Upper lobe of left lung (tissue), 6 donors: Measurements from ENCODE around the gene POR. TPM values are rescaled to one million over a fixed set of nuclear protein-coding genes. Genes with fewer than 3 reads are reported as not detected.

Experiments used
- ATAC-seq, 2 donors: fragments of 200-7000 bp; cut with Tn5 transposase; one replicate each; pipeline ENCODE4 v1.9.1; 2022; ENCODE audit warnings: mild to moderate bottlenecking in 2 of 2, moderate library complexity in 2 of 2; ENCODE audit not compliant: low FRiP score in 2 of 2
- DNase-seq, 2 donors: peaks; one replicate each; pipeline ENCODE4 v3.0.0-alpha.2; 2019 to 2020
- H3K27ac ChIP-seq, 4 donors: fragments of 200-600 bp; sonication (generic); one replicate each; pipeline ENCODE4 v1.5.1; 2016 to 2019
- H3K27me3 ChIP-seq, 4 donors: fragments of 200-600 bp; sonication (generic); one replicate each; pipeline ENCODE4 v1.5.1; 2017 to 2019
- H3K36me3 ChIP-seq, 4 donors: fragments of 200-600 bp; sonication (generic); one replicate each; pipeline ENCODE4 v1.5.1; 2016 to 2019
- H3K4me1 ChIP-seq, 4 donors: fragments of 200-600 bp; sonication (generic); one replicate each; pipeline ENCODE4 v1.5.1; 2018 to 2019
- H3K4me3 ChIP-seq, 4 donors: fragments of 200-600 bp; sonication (generic); one replicate each; pipeline ENCODE4 v1.5.1; 2017 to 2019; ENCODE audit warnings: mild to moderate bottlenecking in 2 of 4, moderate library complexity in 1 of 4
- H3K9me3 ChIP-seq, 4 donors: fragments of 200-600 bp; sonication (generic); one replicate each; pipeline ENCODE4 v1.5.1; 2018 to 2019
- EP300 ChIP-seq, 4 donors: sonication (generic); formaldehyde crosslinking; IDR thresholded peaks; one replicate each; pipeline ENCODE4 v1.5.1; 2017; ENCODE audit warnings: antibody characterized with exemption in 4 of 4, control low read depth in 2 of 4
- POLR2A ChIP-seq, 4 donors: fragments of 450-650 bp; IDR thresholded peaks; one replicate each; pipeline ENCODE4 v1.5.1; 2016 to 2017; ENCODE audit warnings: antibody characterized with exemption in 4 of 4, mild to moderate bottlenecking in 2 of 4
- POLR2AphosphoS5 ChIP-seq, 2 donors: sonication (generic); formaldehyde crosslinking; IDR thresholded peaks; one replicate each; pipeline ENCODE4 v1.5.1; 2017; ENCODE audit warnings: antibody characterized with exemption in 2 of 2
- WGBS, 2 donors: methylation state at CpG; one replicate each; pipeline ENCODE4 v1.1.5; 2017 to 2018; 5-methylcytosine and 5-hydroxymethylcytosine counted together
- total RNA-seq, 6 donors: library from RNA; depleted of rRNA in 4 of 6; stranded (reverse); fragments of >200 nt in 4 of 6; gene quantifications; one replicate each; pipeline versions ENCODE4 v1.1.0 to v1.2.1, GENCODE V29; 2016 to 2021
- TF ChIP-seq, protein P1 (sequence below), 6 experiments: fragments of 450-650 bp in 4 of 6; fragments of 200-600 bp in 2 of 6; sonication (generic) in 2 of 6; IDR thresholded peaks; one replicate each; pipeline ENCODE4 v1.5.1; 2016 to 2019; ENCODE audit warnings: antibody characterized with exemption in 6 of 6
- donor health status: DM: no; HTN: no; CAD: no; lungs with moderate emphysema.
- donor health status: DM: no; HTN: yes; CAD: no; lungs with severe emphysema.

POR gene
- total RNA-seq, 6 donors from 2014 or later: 107 to 257 (median 194) TPM

DNA sequence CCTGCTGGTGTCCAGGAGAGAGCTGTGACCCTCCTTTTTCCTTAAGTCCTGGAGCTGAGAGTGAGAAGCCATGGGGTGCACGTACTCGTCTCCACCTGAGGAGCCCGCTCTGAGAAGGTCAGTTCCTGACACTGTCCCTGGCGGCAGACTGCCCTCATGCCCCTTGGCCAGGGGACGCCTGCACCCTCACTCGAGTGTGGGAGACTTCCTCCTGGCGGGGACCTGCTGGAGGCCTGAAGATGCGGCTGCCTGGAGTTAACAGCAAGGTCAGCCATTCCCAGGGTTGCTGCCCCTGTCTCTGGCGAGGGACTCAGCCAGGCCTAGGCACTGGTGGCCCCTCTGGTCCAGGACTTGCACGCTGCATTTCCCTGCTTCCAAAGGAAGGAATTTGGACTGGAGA, 53.1 kb downstream of the POR start:
- ATAC-seq (no peak), DNase-seq (no peak)
- Histone ChIP-seq H3K27me3 (no peaks in the 10 kb centered on the region), H3K4me3 (peak overlapping the region in 2 of 4 donors; percentile 2 to 19), H3K36me3 (peaks cover 0 to 42% (median 6%) of the 10 kb centered on the region in 4 donors), H3K4me1 (peaks cover 33 to 56% (median 49%) of the 10 kb centered on the region in 4 donors), H3K27ac (peak overlapping the region; percentile 40 to 82 (median 66)), H3K9me3 (no peaks in the 10 kb centered on the region)
- WGBS, 2 donors: 67 to 88% methylated on average over 5 to 10 of the region's 10 CpGs
- TF ChIP-seq POLR2A (IDR thresholded peaks at IDR 0.05) (no peak), EP300 (IDR thresholded peaks at IDR 0.05) (no peak), POLR2AphosphoS5 (IDR thresholded peaks at IDR 0.05) (no peak)
- TF ChIP-seq, protein P1, sequence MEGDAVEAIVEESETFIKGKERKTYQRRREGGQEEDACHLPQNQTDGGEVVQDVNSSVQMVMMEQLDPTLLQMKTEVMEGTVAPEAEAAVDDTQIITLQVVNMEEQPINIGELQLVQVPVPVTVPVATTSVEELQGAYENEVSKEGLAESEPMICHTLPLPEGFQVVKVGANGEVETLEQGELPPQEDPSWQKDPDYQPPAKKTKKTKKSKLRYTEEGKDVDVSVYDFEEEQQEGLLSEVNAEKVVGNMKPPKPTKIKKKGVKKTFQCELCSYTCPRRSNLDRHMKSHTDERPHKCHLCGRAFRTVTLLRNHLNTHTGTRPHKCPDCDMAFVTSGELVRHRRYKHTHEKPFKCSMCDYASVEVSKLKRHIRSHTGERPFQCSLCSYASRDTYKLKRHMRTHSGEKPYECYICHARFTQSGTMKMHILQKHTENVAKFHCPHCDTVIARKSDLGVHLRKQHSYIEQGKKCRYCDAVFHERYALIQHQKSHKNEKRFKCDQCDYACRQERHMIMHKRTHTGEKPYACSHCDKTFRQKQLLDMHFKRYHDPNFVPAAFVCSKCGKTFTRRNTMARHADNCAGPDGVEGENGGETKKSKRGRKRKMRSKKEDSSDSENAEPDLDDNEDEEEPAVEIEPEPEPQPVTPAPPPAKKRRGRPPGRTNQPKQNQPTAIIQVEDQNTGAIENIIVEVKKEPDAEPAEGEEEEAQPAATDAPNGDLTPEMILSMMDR (IDR thresholded peaks at IDR 0.05): no peak

DNA sequence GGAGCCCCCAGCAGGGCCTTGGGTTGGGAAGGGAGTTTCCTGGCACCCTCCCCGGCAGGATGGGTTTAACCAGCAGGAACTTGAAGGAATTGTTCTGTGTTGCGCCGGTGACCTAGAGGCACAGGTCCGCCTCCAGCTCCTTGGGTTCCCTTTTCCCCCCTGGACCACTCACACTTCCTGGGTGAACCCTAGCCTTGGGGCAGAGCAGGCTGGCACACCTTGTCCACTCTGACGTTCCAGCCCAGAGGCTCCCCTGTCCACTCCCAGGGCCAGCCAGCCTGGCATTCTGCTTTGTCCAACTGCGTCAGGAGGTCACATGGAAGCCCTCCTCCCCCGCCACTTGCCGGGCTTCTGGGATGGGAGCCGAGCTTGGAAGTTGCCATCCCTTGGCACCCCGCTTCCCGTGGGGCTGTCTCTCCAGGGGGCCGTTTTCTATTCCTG, 53.6 kb downstream of the POR start:
- Histone ChIP-seq H3K4me3 (peak overlapping the region in 1 of 4 donors; percentile 2), H3K27ac (peak overlapping the region; percentile 40 to 82 (median 66)), H3K36me3 (peaks cover 0 to 47% (median 12%) of the 10 kb centered on the region in 4 donors), H3K9me3 (no peaks in the 10 kb centered on the region), H3K27me3 (no peaks in the 10 kb centered on the region), H3K4me1 (peaks cover 33 to 53% (median 50%) of the 10 kb centered on the region in 4 donors)
- WGBS, 2 donors: 60 to 73% methylated on average over 2 to 12 of the region's 12 CpGs
- DNase-seq: no peak
- TF ChIP-seq, protein P1 (IDR thresholded peaks at IDR 0.05): no peak
- no peak for TF ChIP-seq POLR2A (IDR thresholded peaks at IDR 0.05)
- TF ChIP-seq POLR2AphosphoS5 (IDR thresholded peaks at IDR 0.05): no peak
- no peak for TF ChIP-seq EP300 (IDR thresholded peaks at IDR 0.05)
- ATAC-seq: no peak

DNA sequence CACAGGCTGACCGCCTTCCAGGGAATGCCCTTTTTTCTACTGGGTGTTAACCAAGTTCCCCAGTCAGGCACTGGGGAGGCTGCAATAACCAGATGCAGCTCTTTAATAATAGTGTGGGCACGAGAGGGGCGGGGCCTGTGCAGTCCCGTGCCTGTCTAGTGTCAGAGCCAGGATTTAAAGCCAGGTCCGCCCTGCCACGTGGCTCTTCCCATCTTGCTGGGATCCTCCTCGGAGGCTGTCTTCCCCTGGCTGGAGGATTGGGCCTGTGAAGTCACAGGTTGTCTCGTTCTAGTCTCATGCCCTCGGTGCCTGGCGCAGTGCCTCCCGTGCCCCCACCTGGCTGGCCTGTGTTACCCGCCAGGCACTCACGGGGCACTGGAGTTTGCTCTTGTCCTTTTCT, 54.2 kb downstream of the POR start:
- Histone ChIP-seq H3K4me3 (no peak overlapping the region), H3K36me3 (peaks cover 3 to 53% (median 14%) of the 10 kb centered on the region in 4 donors), H3K27ac (peak overlapping the region; percentile 40 to 82 (median 66)), H3K27me3 (no peaks in the 10 kb centered on the region), H3K9me3 (no peaks in the 10 kb centered on the region), H3K4me1 (peaks cover 33 to 53% (median 48%) of the 10 kb centered on the region in 4 donors)
- TF ChIP-seq EP300 (IDR thresholded peaks at IDR 0.05) (no peak), POLR2AphosphoS5 (IDR thresholded peaks at IDR 0.05) (peak in 1 of 2 donors; percentile 36), POLR2A (IDR thresholded peaks at IDR 0.05) (no peak)
- TF ChIP-seq, protein P1 (IDR thresholded peaks at IDR 0.05): no peak
- 78 to 97% methylated on average over 5 to 13 of the region's 13 CpGs for WGBS, 2 donors
- DNase-seq: no peak
- ATAC-seq: no peak

DNA sequence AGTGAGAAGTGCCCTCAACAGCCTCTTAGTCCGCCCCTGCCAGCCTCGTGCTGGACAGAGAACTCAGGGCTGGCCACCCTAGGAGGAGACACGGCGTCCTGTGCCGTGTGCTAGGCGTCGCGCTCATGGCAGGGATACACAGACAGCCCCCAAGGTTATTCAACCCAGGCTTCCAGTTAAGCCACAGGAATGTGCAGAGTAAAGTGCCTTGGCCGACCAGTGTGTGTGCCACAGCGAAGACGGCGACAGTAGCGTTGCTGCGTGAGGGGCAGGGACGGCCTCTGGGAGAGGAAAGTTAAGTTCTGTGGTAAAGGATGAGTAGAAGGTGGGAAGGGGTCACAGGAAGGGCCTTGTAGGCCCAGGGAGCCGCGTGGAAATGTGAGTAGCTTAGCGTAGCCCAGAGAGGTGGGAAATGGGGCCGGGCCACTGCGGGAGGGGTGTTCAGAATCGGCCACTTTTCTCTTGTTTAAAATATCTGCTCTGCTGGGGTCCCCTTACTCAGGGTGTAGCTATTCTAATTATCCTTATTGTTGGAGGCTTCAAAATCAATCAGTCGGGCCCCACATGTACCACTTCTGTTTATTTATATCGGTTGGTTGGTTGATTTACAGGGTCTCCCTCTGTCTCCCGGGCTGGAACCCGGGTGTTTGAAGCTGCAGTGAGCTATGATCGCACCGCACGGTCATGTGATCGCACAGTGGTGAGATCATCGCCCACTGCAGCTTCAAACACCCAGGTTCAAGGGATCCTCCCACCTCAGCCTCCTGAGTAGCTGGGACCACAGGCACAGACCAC, 54.9 kb downstream of the POR start:
- Histone ChIP-seq H3K4me1 (peaks cover 33 to 53% (median 47%) of the 10 kb centered on the region in 4 donors), H3K9me3 (no peaks in the 10 kb centered on the region), H3K27ac (peak overlapping the region in 3 of 4 donors; percentile 61 to 82 (median 71)), H3K36me3 (peaks cover 3 to 55% (median 14%) of the 10 kb centered on the region in 4 donors), H3K27me3 (no peaks in the 10 kb centered on the region), H3K4me3 (no peak overlapping the region)
- ATAC-seq (no peak), DNase-seq (no peak)
- 87 to 94% methylated on average over 28 to 29 of the region's 30 CpGs for WGBS, 2 donors
- TF ChIP-seq POLR2A (IDR thresholded peaks at IDR 0.05): no peak
- TF ChIP-seq, protein P1 (IDR thresholded peaks at IDR 0.05): no peak
- no peak for TF ChIP-seq EP300 (IDR thresholded peaks at IDR 0.05)
- no peak for TF ChIP-seq POLR2AphosphoS5 (IDR thresholded peaks at IDR 0.05)
